Upper lobe of right lung (tissue), 1 donor: Measurements from ENCODE around the gene NAA15. TPM values are rescaled to one million over a fixed set of nuclear protein-coding genes. Genes with fewer than 3 reads are reported as not detected.
"Not testable (repeated sequence)": the region's sequence is repeated elsewhere in the genome, so short reads cannot be mapped to it uniquely, and the experiment has no call there.

ENCODE experiments used
- ATAC-seq: fragments of 200-7000 bp; cut with Tn5 transposase; one replicate; pipeline ENCODE4 v1.9.1; 2020; ENCODE audit warnings: mild to moderate bottlenecking, moderate library complexity
- DNase-seq: peaks from one replicate; pipeline ENCODE4 v3.0.0-alpha.2; 2020
- H3K27ac ChIP-seq: fragments of 200-600 bp; one replicate; pipeline ENCODE4 v1.8.0; 2022
- H3K27me3 ChIP-seq: fragments of 200-600 bp; one replicate; pipeline ENCODE4 v1.8.0; 2022; ENCODE audit warnings: mild to moderate bottlenecking
- H3K36me3 ChIP-seq: fragments of 200-600 bp; one replicate; pipeline ENCODE4 v1.8.0; 2022
- H3K4me1 ChIP-seq: fragments of 200-600 bp; one replicate; pipeline ENCODE4 v1.8.0; 2022
- H3K4me3 ChIP-seq: fragments of 200-600 bp; one replicate; pipeline ENCODE4 v1.8.0; 2022; ENCODE audit warnings: mild to moderate bottlenecking
- H3K9me3 ChIP-seq: fragments of 200-600 bp; one replicate; pipeline ENCODE4 v1.8.0; 2022
- CTCF ChIP-seq: fragments of 200-600 bp; IDR thresholded peaks from one replicate; pipeline ENCODE4 v1.8.0; 2022; ENCODE audit warnings: antibody characterized with exemption
- intact Hi-C: fragments of 100-400 bp; cut with DNase I; formaldehyde crosslinking; loops from one replicate; pipeline ENCODE4 v1.11.0; 2022
- total RNA-seq: library from RNA; stranded (reverse); fragmentation: NEBNext Ultra II Directional; extraction: Animal tissue kit (Norgen Biotek cat#: 25700); gene quantifications from one replicate; pipeline ENCODE4 v1.2.1, GENCODE V29; 2021
- donor health status: DM: no; HTN: yes; CAD: no; lungs with severe emphysema.

Gene NAA15
- total RNA-seq, 1 donor from 2014 or later: 38.5 TPM

- intact Hi-C loops: no loop called here
- H3K27me3 ChIP-seq: no peaks in the 10 kb centered on the region
- TF ChIP-seq CTCF: no peak
- peak overlapping the region; percentile 17 for H3K27ac ChIP-seq
- H3K4me3 ChIP-seq: no peak overlapping the region
- ATAC-seq: peak; percentile 83
- no peak for DNase-seq
- peaks cover 15% of the 10 kb centered on the region for H3K4me1 ChIP-seq
- no peaks in the 10 kb centered on the region for H3K9me3 ChIP-seq
- H3K36me3 ChIP-seq: no peaks in the 10 kb centered on the region
Measured at GRCh38 chr4:139419388-139419914, 118.1 kb downstream of the NAA15 start.

GRCh38 chr4:139420652-139421051 lies 119.3 kb downstream of the NAA15 start:
- Histone ChIP-seq H3K27ac (no peak overlapping the region), H3K9me3 (no peaks in the 10 kb centered on the region), H3K4me3 (no peak overlapping the region), H3K27me3 (no peaks in the 10 kb centered on the region), H3K4me1 (peaks cover 15% of the 10 kb centered on the region), H3K36me3 (no peaks in the 10 kb centered on the region)
- ATAC-seq (no peak), DNase-seq (no peak)
- no peak for TF ChIP-seq CTCF
- intact Hi-C loops: no loop called here

- no peak for TF ChIP-seq CTCF
- H3K4me3 ChIP-seq: no peak overlapping the region
- intact Hi-C loops: no loop called here
- H3K27ac ChIP-seq: no peak overlapping the region
- H3K4me1 ChIP-seq: no peaks in the 10 kb centered on the region
- H3K36me3 ChIP-seq: no peaks in the 10 kb centered on the region
- H3K27me3 ChIP-seq: no peaks in the 10 kb centered on the region
- no peaks in the 10 kb centered on the region for H3K9me3 ChIP-seq
- ATAC-seq: no peak
- DNase-seq: no peak
Measured at GRCh38 chr4:139436122-139436521, 134.8 kb downstream of the NAA15 start.

- ATAC-seq (no peak), DNase-seq (no peak)
- Histone ChIP-seq H3K4me3 (no peak overlapping the region), H3K9me3 (no peaks in the 10 kb centered on the region), H3K4me1 (no peaks in the 10 kb centered on the region), H3K27ac (no peak overlapping the region), H3K36me3 (no peaks in the 10 kb centered on the region), H3K27me3 (no peaks in the 10 kb centered on the region)
- TF ChIP-seq CTCF: no peak
- intact Hi-C loops: no loop called here
Measured at GRCh38 chr4:139438141-139438540, 136.8 kb downstream of the NAA15 start.

- no peaks in the 10 kb centered on the region for H3K27me3 ChIP-seq
- intact Hi-C loops: no loop called here
- no peaks in the 10 kb centered on the region for H3K36me3 ChIP-seq
- H3K4me3 ChIP-seq: no peak overlapping the region
- H3K9me3 ChIP-seq: no peaks in the 10 kb centered on the region
- DNase-seq: no peak
- no peaks in the 10 kb centered on the region for H3K4me1 ChIP-seq
- H3K27ac ChIP-seq: no peak overlapping the region
- TF ChIP-seq CTCF: no peak
- no peak for ATAC-seq
Measured at GRCh38 chr4:139441029-139441428, 139.7 kb downstream of the NAA15 start.

GRCh38 chr4:139443661-139444060 lies 142.4 kb downstream of the NAA15 start:
- no peaks in the 10 kb centered on the region for H3K4me1 ChIP-seq
- H3K36me3 ChIP-seq: no peaks in the 10 kb centered on the region
- H3K27me3 ChIP-seq: no peaks in the 10 kb centered on the region
- intact Hi-C loops: no loop called here
- H3K27ac ChIP-seq: no peak overlapping the region
- no peak overlapping the region for H3K4me3 ChIP-seq
- DNase-seq: no peak
- ATAC-seq: no peak
- no peak for TF ChIP-seq CTCF
- no peaks in the 10 kb centered on the region for H3K9me3 ChIP-seq

- H3K9me3 ChIP-seq, H3K4me3 ChIP-seq, DNase-seq, H3K27ac ChIP-seq, H3K27me3 ChIP-seq, H3K4me1 ChIP-seq, intact Hi-C loops, H3K36me3 ChIP-seq, ATAC-seq: not testable (repeated sequence)
Measured at GRCh38 chr4:139444881-139445280, 143.6 kb downstream of the NAA15 start.

- intact Hi-C loops: not testable (repeated sequence)
Measured at GRCh38 chr4:139447078-139447477, 145.8 kb downstream of the NAA15 start.

More at GRCh38 chr4:139447078-139447477, 145.8 kb downstream of the NAA15 start:
- not testable (repeated sequence) for ATAC-seq, H3K27ac ChIP-seq, H3K36me3 ChIP-seq, H3K9me3 ChIP-seq, H3K4me1 ChIP-seq, H3K4me3 ChIP-seq, H3K27me3 ChIP-seq, DNase-seq
